ENCODE results near the gene SNRPD2. TPM values are rescaled to one million over a fixed set of nuclear protein-coding genes. Genes with fewer than 3 reads are reported as not detected.

SNRPD2 gene
- total RNA-seq, 6 experiments from 2014 or later, result 79.7 to 92.5 (median 88.2) TPM

GRCh38 chr19:45670670-45671453 lies 20.9 kb downstream of the SNRPD2 start:
- no peak overlapping the region for H3K27ac ChIP-seq
- DNase-seq (peak; percentile 60 to 73 (median 69)), ATAC-seq (peak; percentile 70 to 72 (median 72))
- 7% methylated on average over 23 of the region's 42 CpGs for WGBS (ENCODE audit: insufficient coverage, low coverage, low lambda C conversion rate, missing lambda C conversion rate)
- no peaks in the 10 kb centered on the region for H3K36me3 ChIP-seq
- no peak for TF ChIP-seq POLR2A (IDR thresholded peaks at IDR 0.05)
- no peak for TF ChIP-seq CTCF (IDR thresholded peaks at IDR 0.05)
- peaks cover 0 to 13% of the 10 kb centered on the region in 2 donors for H3K27me3 ChIP-seq
- H3K4me1 ChIP-seq, result peaks cover 0 to 11% (median 0%) of the 10 kb centered on the region in 4 donors
- H3K9me3 ChIP-seq, result no peaks in the 10 kb centered on the region
- H3K4me3 ChIP-seq, result no peak overlapping the region
- intact Hi-C loops (cut with DNase I), result no loop called here

GRCh38 chr19:45668342-45668871 lies 23.3 kb downstream of the SNRPD2 start:
- no peak for DNase-seq
- peak overlapping the region in 1 of 3 donors; percentile 19 for H3K4me3 ChIP-seq
- intact Hi-C loops (cut with DNase I), result no loop called here
- peaks cover 0 to 13% of the 10 kb centered on the region in 2 donors for H3K27me3 ChIP-seq
- no peaks in the 10 kb centered on the region for H3K9me3 ChIP-seq
- peak in 1 of 4 donors; percentile 9 for ATAC-seq
- no peak overlapping the region for H3K27ac ChIP-seq
- TF ChIP-seq POLR2A (IDR thresholded peaks at IDR 0.05) (no peak), CTCF (IDR thresholded peaks at IDR 0.05) (no peak)
- H3K36me3 ChIP-seq, result no peaks in the 10 kb centered on the region
- WGBS (ENCODE audit: insufficient coverage, low coverage, low lambda C conversion rate, missing lambda C conversion rate), result 2% methylated on average over 19 of the region's 19 CpGs
- H3K4me1 ChIP-seq, result peaks cover 0 to 11% (median 0%) of the 10 kb centered on the region in 4 donors

- peaks cover 0 to 13% of the 10 kb centered on the region in 2 donors for H3K27me3 ChIP-seq
- no peaks in the 10 kb centered on the region for H3K36me3 ChIP-seq
- DNase-seq (peak in 2 of 3 donors; percentile 40 to 60), ATAC-seq (peak; percentile 6 to 53 (median 26))
- no peaks in the 10 kb centered on the region for H3K9me3 ChIP-seq
- H3K27ac ChIP-seq, result no peak within 1 kb of the TSS
- 16% methylated on average over 7 of the region's 15 CpGs for WGBS (ENCODE audit: insufficient coverage, low coverage, low lambda C conversion rate, missing lambda C conversion rate)
- H3K4me3 ChIP-seq, result peak within 1 kb of the TSS in 1 of 3 donors; percentile 19
- intact Hi-C loops (cut with DNase I), result no loop called here
- peaks cover 0 to 11% (median 0%) of the 10 kb centered on the region in 4 donors for H3K4me1 ChIP-seq
- TF ChIP-seq POLR2A (IDR thresholded peaks at IDR 0.05) (no peak), CTCF (IDR thresholded peaks at IDR 0.05) (no peak)
Observed at GRCh38 chr19:45667620-45668341, 24.0 kb downstream of the SNRPD2 start, which contains the start of gene GIPR. TSS of gene GIPR (plus strand) at chr19:45668221. CDS start at chr19:45669521, 1,300 bp downstream.

GRCh38 chr19:45664575-45664974 lies 27.2 kb downstream of the SNRPD2 start:
- peaks cover 0 to 11% (median 0%) of the 10 kb centered on the region in 4 donors for H3K4me1 ChIP-seq
- TF ChIP-seq CTCF (IDR thresholded peaks at IDR 0.05) (no peak), POLR2A (IDR thresholded peaks at IDR 0.05) (no peak)
- no peaks in the 10 kb centered on the region for H3K27me3 ChIP-seq
- DNase-seq, result no peak
- H3K9me3 ChIP-seq, result no peaks in the 10 kb centered on the region
- H3K27ac ChIP-seq, result no peak overlapping the region
- no peak overlapping the region for H3K4me3 ChIP-seq
- 72% methylated on average over 7 of the region's 7 CpGs for WGBS (ENCODE audit: insufficient coverage, low coverage, low lambda C conversion rate, missing lambda C conversion rate)
- intact Hi-C loops (cut with DNase I), result no loop called here
- ATAC-seq, result no peak
- no peaks in the 10 kb centered on the region for H3K36me3 ChIP-seq
